ENCODE data around the gene RNF222. TPM values are rescaled to one million over a fixed set of nuclear protein-coding genes. Genes with fewer than 3 reads are reported as not detected.
"Not testable (repeated sequence)": the region's sequence is repeated elsewhere in the genome, so short reads cannot be mapped to it uniquely, and the experiment has no call there.

RNF222 gene
- total RNA-seq, 4 donors from 2014 or later, result 13.4 to 16.3 (median 15.0) TPM

- no peak for DNase-seq (ENCODE audit: low spot score in 2 of 2)
- TF ChIP-seq, protein P1, sequence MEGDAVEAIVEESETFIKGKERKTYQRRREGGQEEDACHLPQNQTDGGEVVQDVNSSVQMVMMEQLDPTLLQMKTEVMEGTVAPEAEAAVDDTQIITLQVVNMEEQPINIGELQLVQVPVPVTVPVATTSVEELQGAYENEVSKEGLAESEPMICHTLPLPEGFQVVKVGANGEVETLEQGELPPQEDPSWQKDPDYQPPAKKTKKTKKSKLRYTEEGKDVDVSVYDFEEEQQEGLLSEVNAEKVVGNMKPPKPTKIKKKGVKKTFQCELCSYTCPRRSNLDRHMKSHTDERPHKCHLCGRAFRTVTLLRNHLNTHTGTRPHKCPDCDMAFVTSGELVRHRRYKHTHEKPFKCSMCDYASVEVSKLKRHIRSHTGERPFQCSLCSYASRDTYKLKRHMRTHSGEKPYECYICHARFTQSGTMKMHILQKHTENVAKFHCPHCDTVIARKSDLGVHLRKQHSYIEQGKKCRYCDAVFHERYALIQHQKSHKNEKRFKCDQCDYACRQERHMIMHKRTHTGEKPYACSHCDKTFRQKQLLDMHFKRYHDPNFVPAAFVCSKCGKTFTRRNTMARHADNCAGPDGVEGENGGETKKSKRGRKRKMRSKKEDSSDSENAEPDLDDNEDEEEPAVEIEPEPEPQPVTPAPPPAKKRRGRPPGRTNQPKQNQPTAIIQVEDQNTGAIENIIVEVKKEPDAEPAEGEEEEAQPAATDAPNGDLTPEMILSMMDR (IDR thresholded peaks at IDR 0.05), result no peak
- no peak for TF ChIP-seq POLR2A (IDR thresholded peaks at IDR 0.05)
- intact Hi-C loops (cut with DNase I; ENCODE audit: low total_unique reads), result no loop called here
- H3K4me3 ChIP-seq (ENCODE audit: low read depth, poor library complexity, severe bottlenecking), result no peak overlapping the region
- WGBS, 2 donors, result 59 to 62% methylated on average over 5 of the region's 5 CpGs
These were observed 37.9 kb downstream of the RNF222 start for GRCh38 chr17:8359769-8360168.

GRCh38 chr17:8357910-8358309 is 39.7 kb downstream of the RNF222 start:
- TF ChIP-seq, protein P1 (IDR thresholded peaks at IDR 0.05), result no peak
- no peak for TF ChIP-seq POLR2A (IDR thresholded peaks at IDR 0.05)
- no peak overlapping the region for H3K4me3 ChIP-seq (ENCODE audit: low read depth, poor library complexity, severe bottlenecking)
- no peak for DNase-seq (ENCODE audit: low spot score in 2 of 2)
- intact Hi-C loops (cut with DNase I; ENCODE audit: low total_unique reads), result no loop called here
- WGBS, 2 donors, result 89% methylated on average over 3 of the region's 3 CpGs

DNA sequence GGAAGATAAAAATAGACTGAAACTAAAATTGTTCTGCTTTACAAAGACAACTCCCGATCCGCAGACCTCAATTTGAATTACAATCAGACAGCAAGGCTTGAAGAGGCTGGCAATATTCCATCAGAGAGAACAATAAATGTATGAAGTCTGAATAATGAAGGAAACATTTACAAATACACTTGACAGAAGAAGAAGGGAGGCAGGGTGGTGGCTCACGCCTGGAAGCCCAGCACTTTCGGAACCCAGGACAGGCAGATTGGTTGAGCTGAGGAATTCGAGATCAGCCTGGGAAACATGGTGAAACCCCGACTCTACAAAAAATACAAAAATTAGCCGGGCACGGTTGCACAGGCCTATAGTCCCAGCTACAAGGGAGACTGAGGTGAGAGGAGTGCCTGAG is 43.4 kb downstream of the RNF222 start:
- no peak for DNase-seq (ENCODE audit: low spot score in 2 of 2)
- intact Hi-C loops (cut with DNase I; ENCODE audit: low total_unique reads), result no loop called here
- 65 to 73% methylated on average over 8 of the region's 8 CpGs for WGBS, 2 donors
- no peak overlapping the region for H3K4me3 ChIP-seq (ENCODE audit: low read depth, poor library complexity, severe bottlenecking)
- TF ChIP-seq POLR2A (IDR thresholded peaks at IDR 0.05), result no peak
- TF ChIP-seq, protein P1 (IDR thresholded peaks at IDR 0.05), result no peak

DNA sequence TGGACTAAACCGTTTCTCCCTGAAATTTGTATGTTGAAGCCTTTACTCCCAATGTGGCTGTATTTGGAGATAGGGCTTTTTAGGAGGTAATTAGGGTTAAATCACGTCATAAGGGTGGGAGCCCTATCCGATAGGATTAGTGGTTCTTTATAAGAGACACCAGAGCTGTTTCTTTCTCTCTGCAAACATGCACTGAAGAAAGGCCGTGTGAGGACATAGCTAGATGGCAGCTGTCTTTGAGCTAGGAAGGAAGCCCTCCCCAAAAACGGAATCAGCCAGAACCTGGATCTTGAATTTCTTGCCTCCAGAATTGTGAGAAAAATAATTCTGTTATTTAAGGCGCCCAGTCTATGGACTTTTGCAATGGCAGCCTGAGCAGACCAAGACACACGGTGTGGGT is 43.9 kb downstream of the RNF222 start:
- no peak overlapping the region for H3K4me3 ChIP-seq (ENCODE audit: low read depth, poor library complexity, severe bottlenecking)
- WGBS, 2 donors, result 70 to 85% methylated on average over 7 of the region's 7 CpGs
- intact Hi-C loops (cut with DNase I; ENCODE audit: low total_unique reads), result no loop called here
- TF ChIP-seq POLR2A (IDR thresholded peaks at IDR 0.05), result no peak
- TF ChIP-seq, protein P1 (IDR thresholded peaks at IDR 0.05), result no peak
- no peak for DNase-seq (ENCODE audit: low spot score in 2 of 2)

DNA sequence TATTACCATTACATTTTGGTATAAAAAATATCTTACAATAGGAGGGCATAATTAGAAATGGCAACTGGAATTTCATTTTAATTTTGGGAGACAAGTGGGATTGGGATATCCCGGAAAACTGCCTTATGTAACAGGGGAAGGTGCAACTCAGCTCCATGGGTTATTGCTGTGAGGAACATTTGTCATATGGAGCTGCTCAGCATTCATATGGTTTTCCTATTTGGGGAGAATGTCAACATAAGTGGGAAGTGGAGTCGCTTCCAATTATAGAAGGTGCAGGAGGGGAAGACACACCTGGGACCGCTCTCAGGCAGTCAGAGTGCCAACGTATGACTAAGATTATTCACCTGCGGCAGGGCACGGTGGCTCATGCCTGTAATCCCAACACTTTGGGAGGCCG is 47.3 kb downstream of the RNF222 start:
- TF ChIP-seq POLR2A (IDR thresholded peaks at IDR 0.05), result no peak
- TF ChIP-seq, protein P1 (IDR thresholded peaks at IDR 0.05), result no peak
- intact Hi-C loops (cut with DNase I; ENCODE audit: low total_unique reads), result no loop called here
- no peak for DNase-seq (ENCODE audit: low spot score in 2 of 2)
- no peak overlapping the region for H3K4me3 ChIP-seq (ENCODE audit: low read depth, poor library complexity, severe bottlenecking)
- WGBS, 2 donors, result 54 to 77% methylated on average over 7 of the region's 7 CpGs

GRCh38 chr17:8347001-8347400 is 50.6 kb downstream of the RNF222 start:
- intact Hi-C loops (cut with DNase I; ENCODE audit: low total_unique reads); DNase-seq (ENCODE audit: low spot score in 2 of 2); H3K4me3 ChIP-seq (ENCODE audit: low read depth, poor library complexity, severe bottlenecking): not testable (repeated sequence)
- 41 to 56% methylated on average over 19 to 22 of the region's 25 CpGs for WGBS, 2 donors

All from lower leg skin (tissue), 4 donors.